Frontal cortex (tissue), 4 donors: ENCODE data around the gene VASH2. TPM values are rescaled to one million over a fixed set of nuclear protein-coding genes. Genes with fewer than 3 reads are reported as not detected.
"Not testable (repeated sequence)": the region's sequence is repeated elsewhere in the genome, so short reads cannot be mapped to it uniquely, and the experiment has no call there.

Experiments
- DNase-seq, 2 donors: peaks; one replicate each; pipeline ENCODE4 v3.0.0; 2012; ENCODE audit warnings: low spot score in 2 of 2
- FAIRE-seq: peaks from 2 replicates; lab custom pipeline; 2012; peaks lifted over from hg19 to GRCh38; lab: Jason Lieb, UNC
- total RNA-seq: library from RNA; depleted of rRNA; stranded (reverse); fragments of >200 nt; gene quantifications from one replicate; pipeline ENCODE4 v1.2.3, GENCODE V29; 2014
- donor health status: control.
- donor health status: control.
- donor health status: control.

Gene VASH2
- total RNA-seq, 1 donor from 2014 or later: 28.1 TPM

DNA sequence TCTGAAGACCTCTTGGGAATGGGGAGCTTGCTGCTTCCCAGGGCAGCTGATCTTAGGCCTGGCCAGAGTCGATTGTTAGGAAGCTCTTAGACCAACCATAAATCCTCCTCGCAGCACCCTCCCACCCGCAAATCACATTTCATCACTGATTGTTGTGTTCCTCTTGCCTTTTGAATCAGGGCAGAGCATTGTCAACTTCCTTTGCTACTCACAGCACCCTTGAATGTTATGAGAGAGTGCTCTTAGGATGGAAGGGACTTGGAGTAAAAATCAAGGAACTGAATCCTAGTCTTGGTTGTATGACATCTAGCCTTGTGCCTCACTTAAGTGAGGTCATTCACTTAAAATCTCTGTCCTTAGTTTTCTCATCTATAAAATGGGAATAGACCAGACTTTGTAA lies 3.0 kb downstream of the VASH2 start:
- DNase-seq (no peak), FAIRE-seq (no peak)

DNA sequence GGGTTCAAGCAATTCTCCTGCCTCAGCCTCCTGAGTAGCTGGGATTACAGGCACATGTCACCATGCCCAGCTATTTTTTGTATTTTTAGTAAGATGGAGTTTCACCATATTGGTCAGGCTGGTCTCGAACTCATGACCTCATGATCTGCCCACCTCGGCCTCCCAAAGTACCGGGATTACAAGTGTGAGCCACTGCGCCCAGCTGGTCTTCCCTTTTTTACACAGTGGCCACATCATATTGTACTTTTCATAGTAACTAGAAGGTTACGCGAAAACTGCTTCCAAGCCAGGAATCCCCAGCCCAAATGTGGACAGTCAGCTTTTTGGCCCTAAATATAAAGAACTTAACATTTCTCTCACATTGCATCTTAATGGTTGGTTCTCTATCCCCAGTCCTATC lies 4.2 kb downstream of the VASH2 start:
- FAIRE-seq: no peak
- no peak for DNase-seq

DNA sequence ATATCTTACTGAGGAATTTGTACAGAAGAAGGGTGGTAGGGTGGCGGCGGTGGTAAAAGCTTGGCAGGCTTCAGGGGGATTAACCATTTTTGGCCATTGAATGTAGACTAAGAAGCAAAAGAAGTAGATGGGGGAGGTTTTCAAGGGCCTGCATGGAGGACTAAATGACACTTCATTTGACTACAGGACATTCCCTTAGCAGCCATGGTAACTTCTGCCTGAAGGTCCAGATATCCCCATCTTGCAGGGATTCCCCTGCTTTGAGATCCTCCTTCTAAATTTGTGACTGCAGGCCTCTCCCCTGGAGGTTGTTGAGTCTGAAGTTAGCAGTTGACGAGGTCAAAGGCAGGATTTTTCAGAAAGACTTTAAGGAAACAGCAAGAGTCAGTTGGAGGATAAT lies 4.8 kb downstream of the VASH2 start:
- DNase-seq: no peak
- FAIRE-seq: no peak

DNA sequence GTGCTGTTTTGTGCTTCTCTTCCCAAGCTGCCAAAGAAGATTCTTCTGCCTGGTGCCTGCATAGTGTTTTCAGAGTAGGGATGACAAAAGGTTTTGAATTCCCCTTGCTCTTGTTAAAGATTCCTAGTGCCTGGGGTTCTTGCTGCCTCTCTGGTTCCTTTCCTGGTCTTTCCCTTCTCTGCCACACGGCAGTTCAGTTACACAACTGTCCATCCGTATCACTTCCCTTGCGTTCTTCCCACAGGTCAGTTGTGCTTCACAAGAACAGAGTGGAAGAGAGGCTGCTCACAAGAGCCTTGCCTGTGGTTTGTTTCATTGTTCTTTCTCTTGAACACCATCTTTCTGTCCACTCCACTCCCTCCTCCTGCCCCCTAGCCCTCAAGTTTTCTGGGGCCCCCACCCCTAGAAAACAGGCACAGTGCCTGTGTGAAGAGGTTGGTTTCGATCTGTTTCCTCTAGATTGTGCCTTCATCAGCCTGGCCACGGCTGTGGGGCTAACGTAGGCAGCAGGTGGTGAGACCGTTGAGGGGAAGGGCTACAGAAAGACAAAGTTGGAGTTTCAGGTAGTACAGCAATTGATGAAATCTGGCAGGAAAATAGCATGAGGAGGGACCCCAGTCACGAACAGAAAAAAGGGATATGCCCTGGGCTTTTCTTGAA lies 5.8 kb downstream of the VASH2 start:
- DNase-seq: no peak
- no peak for FAIRE-seq

DNA sequence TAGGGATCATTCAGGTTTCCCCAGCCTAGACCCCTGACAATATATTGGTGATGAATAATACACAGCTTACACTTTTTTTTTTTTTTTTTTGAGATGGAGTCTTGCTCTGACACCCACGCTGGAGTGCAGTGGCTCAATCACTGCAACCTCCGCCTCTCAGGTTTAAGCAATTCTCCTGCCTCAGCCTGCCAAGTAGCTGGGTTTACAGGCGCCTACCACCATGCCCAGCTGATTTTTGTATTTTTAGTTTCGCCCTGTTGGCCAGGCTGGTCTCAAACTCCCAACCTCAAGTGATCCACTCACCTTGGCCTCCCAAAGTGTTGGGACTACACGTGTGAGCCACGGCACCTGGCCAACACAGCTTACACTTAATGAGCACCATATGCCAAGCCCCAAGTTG lies 7.2 kb downstream of the VASH2 start:
- DNase-seq (no peak), FAIRE-seq (no peak)

DNA sequence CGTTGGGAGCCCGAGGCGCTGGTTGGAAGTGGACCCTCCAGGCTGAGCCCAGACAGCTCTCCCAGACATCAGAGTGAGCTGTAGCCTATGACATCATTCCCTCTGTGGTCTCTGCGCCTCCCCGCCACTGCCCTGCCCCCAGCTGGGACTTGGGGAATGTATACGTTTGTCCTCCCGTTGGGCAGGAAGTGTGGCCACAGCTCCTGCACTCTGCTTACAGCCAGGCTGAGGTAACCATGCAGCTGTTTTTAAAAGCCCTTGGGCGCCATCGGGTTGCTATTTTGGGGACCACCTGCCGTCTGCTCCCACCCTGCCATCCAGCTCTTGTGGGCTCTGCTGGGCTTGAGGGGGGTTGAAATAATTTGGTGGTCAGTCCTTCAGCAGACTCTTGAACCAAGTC lies 7.8 kb downstream of the VASH2 start:
- FAIRE-seq (no peak), DNase-seq (no peak)

DNA sequence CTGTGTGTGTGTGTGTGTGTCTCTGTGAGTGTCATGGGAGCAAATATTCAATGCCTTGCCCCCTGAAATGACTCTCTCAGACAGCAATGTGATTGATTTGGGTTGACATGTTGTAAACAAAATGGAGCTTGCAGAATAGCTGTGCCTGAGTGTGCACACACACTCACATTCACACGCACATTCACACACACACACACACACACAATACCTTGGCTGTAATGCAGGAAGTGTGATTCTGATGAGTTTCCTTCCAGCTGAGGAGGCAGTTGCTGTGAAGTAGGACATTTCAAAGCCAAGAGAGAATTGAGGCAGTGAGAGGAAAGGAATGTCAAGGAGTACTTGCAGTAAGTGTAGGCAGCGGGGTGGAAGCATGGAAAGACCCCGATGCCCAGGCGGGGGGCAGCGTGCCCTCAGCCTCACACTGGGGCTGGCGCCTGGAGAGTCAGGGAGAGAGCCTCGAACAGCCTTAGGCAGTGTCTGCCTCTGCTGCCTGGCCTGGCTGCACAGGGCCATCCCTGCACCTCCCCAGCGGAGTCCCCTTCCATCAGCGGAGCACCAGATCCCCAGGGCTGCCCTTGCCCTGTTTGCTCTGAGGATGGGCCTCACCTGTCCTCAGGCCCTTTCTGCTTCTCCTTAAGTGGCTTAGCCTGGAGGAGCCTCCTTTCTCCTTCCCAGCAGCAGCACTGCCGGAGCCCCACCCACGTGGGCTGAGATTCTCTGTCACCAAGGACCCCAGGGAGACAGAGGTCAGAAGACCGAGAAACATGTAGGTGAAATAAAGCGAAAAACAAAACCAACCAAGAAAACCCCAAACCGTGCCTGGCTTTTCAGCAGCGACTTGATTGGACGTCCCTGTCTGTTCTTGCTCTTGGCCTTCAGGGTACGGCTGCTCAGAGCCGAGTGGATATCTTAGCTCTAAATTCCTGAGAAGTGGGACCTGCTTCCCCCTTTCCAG lies 9.2 kb downstream of the VASH2 start:
- DNase-seq: no peak
- FAIRE-seq: no peak

DNA sequence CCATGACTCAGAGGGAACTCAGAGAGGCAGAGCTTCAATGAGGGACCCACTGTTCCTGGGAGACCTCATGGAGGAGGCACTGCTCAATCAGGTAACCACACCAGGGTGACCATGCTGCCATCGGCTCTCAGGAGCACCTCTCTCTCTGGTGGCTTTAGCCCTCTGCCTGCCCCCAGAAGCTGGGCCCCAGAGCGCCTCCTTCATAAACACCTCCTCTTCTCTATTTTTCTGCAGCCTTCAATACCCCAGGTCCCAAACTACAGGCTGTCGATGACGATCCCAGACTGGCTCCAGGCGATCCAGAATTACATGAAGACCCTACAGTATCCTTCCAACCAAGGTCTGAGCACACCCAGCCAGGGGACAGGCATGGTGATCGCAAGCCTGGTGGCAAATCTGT lies 10.6 kb downstream of the VASH2 start:
- no peak for DNase-seq
- FAIRE-seq: no peak

DNA sequence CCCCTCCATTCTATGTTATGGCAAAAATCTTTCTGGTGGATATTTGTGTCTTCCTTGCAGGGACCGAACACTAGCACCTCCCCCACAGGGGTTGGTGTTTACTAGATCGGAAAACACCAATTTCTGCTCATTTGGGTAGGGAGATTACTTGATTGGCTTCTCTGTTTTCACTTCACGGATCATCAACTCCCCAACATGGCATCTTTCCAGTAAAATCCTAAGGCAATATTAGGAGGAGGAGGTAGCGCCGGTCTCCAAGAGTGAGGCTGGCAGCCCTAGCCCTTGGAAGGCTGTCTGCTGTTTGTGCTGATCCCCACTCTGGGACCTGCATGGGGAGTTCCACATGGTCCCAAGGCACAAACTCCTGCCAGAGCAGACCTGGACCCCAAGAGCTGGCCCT lies 12.2 kb downstream of the VASH2 start:
- FAIRE-seq (no peak), DNase-seq (no peak)

DNA sequence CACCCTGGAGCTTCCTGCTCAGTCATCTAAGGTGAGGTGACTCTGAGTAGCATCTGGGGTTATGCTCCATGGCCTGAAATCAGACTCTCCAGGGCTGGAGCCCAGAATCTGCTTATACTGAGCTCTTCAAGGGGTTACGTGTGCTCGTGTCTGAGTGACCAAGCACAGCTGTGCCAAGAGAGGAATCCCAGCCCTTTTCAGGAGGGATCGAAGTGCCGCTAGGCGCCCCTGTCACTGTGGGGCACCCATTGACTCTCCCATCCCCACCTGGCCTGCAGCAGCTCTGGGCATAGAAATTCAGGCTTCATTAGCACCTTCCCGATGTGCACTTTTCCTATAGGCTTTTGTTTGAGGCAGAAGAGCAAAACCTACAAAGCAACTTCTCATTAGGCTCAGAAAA lies 13.8 kb downstream of the VASH2 start:
- DNase-seq (no peak), FAIRE-seq (no peak)

DNA sequence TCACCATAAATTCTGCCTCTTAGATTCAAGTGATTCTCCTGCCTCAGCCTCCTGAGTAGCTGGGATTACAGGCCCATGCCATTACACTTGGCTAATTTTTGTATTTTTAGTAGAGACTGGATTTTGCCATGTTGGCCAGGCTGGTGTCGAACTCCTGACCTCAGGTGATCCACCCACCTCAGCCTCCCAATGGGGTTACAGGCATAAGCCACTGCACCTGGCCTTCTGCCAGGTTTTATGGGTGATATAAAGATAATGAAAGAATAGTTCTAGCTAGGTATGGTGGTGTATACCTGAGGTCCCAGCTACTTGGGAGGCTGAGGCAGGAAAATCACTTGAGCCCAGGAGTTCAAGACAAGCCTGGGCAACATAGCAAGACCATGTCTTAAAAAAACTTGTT lies 14.7 kb downstream of the VASH2 start:
- not testable (repeated sequence) for FAIRE-seq, DNase-seq

DNA sequence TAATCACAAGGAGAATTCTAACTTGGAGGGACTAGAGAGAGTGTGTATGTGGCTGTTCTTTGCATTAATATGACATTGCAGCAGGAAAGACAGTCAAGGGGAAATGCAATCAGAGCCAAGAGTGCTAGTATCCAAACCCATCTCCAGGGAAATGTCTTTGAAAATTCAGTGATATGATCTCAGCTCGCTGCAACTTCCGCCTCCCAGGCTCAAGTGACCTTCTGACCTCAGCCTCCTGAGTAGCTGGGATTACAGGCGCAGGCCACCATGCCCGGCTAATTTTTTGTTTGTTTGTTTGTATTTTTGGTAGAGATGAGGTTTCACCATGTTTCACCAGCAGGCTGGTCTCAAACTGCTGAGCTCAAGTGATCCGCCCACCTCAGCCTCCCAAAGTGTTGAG lies 16.3 kb downstream of the VASH2 start:
- DNase-seq (no peak), FAIRE-seq (no peak)

DNA sequence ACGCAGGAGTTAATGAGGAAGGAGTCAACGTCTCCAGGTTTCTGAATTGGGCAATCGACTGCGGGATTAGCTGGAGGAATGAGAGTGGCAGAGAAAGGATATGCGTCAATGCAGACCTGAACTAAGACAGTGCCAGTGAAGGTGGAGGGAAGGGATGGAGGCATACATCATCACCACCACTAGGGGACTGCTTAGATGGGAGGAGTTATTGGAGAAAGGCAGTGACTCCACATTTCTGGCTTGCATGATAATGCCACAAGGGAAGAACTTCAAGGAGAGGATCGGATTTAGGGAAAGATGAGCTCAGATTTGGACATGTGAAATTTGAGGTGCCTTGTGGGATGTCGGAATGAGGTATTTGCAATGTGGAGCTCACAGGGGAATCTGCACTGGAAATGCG lies 17.5 kb downstream of the VASH2 start:
- DNase-seq: no peak
- no peak for FAIRE-seq

DNA sequence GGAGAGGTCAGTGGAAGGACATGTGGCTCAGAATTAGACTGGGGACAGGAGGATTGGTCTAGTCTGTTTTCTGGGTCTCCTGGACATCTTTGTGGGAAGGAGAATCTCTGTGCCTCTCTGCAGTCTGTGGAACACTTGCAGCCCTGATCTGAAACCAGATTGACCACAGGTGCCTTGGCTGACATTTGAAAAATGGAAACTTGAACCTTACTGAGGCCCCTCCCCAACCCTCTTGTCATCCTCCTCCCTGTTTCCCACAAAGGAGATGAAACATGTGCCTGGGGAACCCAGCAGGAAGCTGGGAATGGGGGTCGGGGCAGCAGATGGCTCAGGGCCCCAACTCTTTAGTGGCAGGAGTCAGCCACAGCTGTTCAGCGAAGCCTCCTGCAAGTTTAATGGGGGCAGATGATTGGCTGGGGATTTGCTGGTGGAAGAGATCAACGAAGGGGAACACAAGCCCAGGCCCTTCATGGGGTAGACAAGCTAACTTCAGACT lies 18.1 kb downstream of the VASH2 start:
- no peak for DNase-seq

DNA sequence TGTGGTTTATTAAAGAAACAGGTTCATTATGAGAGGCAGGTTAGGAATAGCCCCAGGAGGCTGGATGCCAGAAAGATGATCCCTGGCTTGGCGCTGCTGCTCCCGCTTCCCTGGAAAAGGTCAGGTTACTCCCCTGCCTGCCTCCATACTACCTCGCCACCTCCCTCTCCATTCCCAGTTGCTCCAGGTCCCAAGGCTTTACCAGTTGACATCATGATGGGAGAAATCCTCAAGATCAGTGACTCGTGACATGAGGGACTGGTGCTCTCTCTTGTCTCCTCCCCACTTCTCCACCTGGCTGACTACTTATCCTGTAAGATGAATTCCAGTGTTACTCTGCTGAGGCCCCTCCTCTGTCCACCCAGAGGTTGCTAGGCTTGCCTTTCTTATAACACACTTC lies 19.7 kb downstream of the VASH2 start:
- DNase-seq: no peak
- no peak for FAIRE-seq

More for the DNA sequence above, 18.1 kb downstream of the VASH2 start:
- FAIRE-seq: no peak

DNA sequence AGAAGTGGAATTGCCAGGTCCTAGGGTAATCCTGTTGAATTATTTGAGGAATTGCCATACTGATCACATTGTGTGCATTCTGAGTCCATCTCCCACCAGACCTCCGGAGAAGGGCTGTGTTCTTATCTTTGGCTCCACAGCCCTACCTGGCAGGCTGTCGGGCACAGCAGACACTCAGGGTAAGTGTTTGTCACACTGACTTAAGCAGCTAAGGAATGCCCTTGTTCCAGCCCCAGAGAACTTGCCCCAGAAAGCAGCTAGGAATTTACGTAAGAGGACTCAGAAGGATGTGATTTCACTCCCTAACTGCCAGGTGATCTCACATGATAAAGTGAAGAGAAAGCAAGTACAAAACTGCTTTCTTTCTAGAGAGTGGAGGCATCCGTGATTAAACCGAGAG lies 21.0 kb downstream of the VASH2 start:
- no peak for DNase-seq
- no peak for FAIRE-seq

DNA sequence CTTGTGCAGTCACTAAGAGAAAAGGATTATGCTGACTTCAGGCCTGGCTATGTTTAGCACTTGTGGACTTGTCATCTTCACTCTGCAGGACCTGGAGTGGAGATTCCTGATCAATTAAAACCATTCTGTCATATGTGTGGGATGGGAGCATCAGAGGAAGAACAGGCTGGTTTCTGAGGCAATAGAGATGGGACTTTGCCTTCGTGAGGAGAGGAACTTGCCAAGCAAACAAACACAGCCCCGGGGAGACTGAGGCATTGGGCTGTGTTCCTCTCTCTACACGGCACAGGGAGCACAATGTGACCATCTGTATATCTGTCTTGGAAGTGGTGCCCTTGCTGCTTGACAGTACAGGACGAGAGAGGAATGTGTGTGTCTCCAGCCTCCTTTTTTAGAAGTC lies 23.1 kb downstream of the VASH2 start:
- DNase-seq (no peak), FAIRE-seq (no peak)

DNA sequence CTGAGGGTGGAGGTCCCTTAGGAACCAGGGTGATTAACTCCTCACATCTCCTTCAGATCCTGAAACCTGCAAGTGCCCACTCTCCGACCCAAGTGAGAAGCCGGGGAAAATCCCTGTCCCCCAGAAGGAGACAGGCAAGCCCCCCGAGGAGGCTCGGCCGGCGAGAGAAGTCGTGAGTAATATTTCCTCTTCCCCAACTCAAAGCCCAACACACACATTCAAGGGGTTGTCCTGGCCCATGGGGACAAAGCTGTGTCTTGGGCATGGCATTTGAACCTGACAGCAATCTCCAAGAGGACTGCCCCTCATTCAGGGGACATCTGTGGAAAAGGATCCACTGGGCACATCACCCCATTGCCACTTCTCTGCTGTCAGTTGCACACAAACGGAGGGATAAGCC lies 23.6 kb downstream of the VASH2 start:
- no peak for DNase-seq
- FAIRE-seq: no peak

DNA sequence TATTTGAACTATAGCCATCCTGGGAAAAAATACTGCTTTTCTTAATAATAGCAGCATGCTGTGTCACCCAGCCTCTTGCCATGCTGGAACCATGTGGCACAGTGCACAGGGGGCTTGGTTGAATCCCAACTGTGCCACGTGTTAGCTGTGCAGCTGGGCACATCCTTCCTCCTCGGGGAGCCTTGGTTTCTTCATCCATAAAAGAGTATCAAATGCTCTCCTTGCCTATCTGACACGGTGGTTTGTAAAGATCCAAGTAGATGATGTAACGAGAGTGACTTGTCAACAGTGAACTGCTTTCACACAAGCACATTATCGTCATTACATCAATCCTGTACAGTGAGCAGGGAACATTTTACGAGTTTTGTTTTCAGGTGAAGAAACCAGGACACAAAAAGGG lies 24.4 kb downstream of the VASH2 start:
- DNase-seq (no peak), FAIRE-seq (no peak)

DNA sequence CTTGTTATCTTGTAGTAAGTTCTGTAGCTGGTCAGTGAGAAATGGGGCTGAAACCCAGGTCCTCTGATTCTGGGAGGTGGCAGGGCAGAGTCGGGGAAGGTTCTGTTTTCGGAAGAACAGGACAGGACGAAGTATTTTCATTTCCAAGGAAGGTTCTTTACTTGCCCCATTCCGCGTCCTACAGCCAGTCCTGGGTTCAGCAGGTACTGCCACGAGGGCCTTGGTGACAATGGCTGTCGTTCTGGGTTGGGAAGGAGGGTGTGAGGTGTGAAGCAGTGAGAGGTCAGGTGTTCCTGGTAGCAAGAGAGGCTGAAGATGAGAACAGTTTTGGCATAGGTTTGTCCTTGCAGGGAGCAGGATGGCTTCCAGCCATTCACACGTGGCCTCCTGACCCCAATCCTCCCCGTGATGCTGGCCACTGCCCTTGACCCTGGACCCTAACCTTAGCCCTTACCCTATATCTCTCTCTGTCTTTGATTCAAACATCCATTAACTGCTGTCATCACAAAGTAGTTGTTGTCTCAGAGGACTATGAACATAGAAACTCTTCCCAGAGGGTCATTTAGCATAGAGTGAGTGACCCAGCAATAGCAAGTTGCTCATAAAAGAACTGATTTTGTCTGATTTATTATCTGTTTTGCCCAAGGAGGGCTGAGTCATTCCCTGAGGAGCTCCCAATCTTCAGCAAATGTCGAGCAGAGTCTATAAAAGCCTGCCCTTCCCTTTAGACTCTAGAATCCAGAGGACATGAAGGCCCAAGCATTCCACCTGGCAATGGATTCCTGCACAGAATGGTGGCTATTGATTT lies 25.0 kb downstream of the VASH2 start:
- DNase-seq (no peak), FAIRE-seq (no peak)
